Osteocyte (in vitro differentiated cells): Measurements from ENCODE around the gene PRDM16. TPM values are rescaled to one million over a fixed set of nuclear protein-coding genes. Genes with fewer than 3 reads are reported as not detected.

ENCODE experiments used
- DNase-seq: peaks from one replicate; pipeline ENCODE4 v3.0.0; 2021; ENCODE audit warnings: mixed read lengths; ENCODE audit not compliant: unreplicated experiment; ENCODE audit errors: extremely low spot score
- H3K27ac Mint-ChIP-seq: one replicate; pipeline ENCODE4 v1.8.0; 2021; ENCODE audit warnings: mild to moderate bottlenecking, mixed read lengths; ENCODE audit not compliant: unreplicated experiment
- H3K27me3 Mint-ChIP-seq: one replicate; pipeline ENCODE4 v1.8.0; 2021; ENCODE audit warnings: mixed read lengths; ENCODE audit not compliant: unreplicated experiment
- H3K36me3 Mint-ChIP-seq: one replicate; pipeline ENCODE4 v1.8.0; 2021; ENCODE audit warnings: mixed read lengths; ENCODE audit not compliant: unreplicated experiment
- H3K4me1 Mint-ChIP-seq: one replicate; pipeline ENCODE4 v1.8.0; 2021; ENCODE audit warnings: mixed read lengths; ENCODE audit not compliant: unreplicated experiment
- H3K4me3 Mint-ChIP-seq: one replicate; pipeline ENCODE4 v1.8.0; 2021; ENCODE audit warnings: mild to moderate bottlenecking, moderate library complexity, mixed read lengths; ENCODE audit not compliant: unreplicated experiment
- H3K9me3 Mint-ChIP-seq: one replicate; pipeline ENCODE4 v1.8.0; 2021; ENCODE audit warnings: mixed read lengths; ENCODE audit not compliant: unreplicated experiment
- CTCF ChIP-seq: fragments of 200-600 bp; sonication (generic); IDR thresholded peaks from 2 replicates; pipeline ENCODE4 v1.5.0; 2021; ENCODE audit warnings: antibody characterized with exemption, mild to moderate bottlenecking, moderate library complexity
- total RNA-seq: library from RNA; stranded (reverse); gene quantifications from 2 replicates; pipeline ENCODE4 v1.2.1, GENCODE V29; 2021

Gene PRDM16
- total RNA-seq, 1 donor from 2014 or later = 7.1 TPM

GRCh38 chr1:3349968-3350299 is 280.9 kb downstream of the PRDM16 start:
- no peak overlapping the region for H3K4me3 Mint-ChIP-seq
- no peaks in the 10 kb centered on the region for H3K27me3 Mint-ChIP-seq
- H3K9me3 Mint-ChIP-seq = no peaks in the 10 kb centered on the region
- no peak for DNase-seq
- peaks cover 31% of the 10 kb centered on the region for H3K4me1 Mint-ChIP-seq
- TF ChIP-seq CTCF = no peak
- H3K27ac Mint-ChIP-seq = no peak overlapping the region
- H3K36me3 Mint-ChIP-seq = no peaks in the 10 kb centered on the region

- Mint-ChIP-seq H3K9me3 (no peaks in the 10 kb centered on the region), H3K27ac (peak overlapping the region; percentile 27), H3K27me3 (no peaks in the 10 kb centered on the region), H3K36me3 (no peaks in the 10 kb centered on the region), H3K4me3 (no peak overlapping the region), H3K4me1 (peaks cover 31% of the 10 kb centered on the region)
- peak; percentile 39 for TF ChIP-seq CTCF
- DNase-seq = no peak
Measured at GRCh38 chr1:3350506-3351261, 281.7 kb downstream of the PRDM16 start.

GRCh38 chr1:3351449-3352298 is 282.7 kb downstream of the PRDM16 start:
- Mint-ChIP-seq H3K36me3 (no peaks in the 10 kb centered on the region), H3K4me3 (peak overlapping the region; percentile 54)

GRCh38 chr1:3352299-3352951 is 283.4 kb downstream of the PRDM16 start:
- H3K9me3 Mint-ChIP-seq = no peaks in the 10 kb centered on the region
- H3K36me3 Mint-ChIP-seq = no peaks in the 10 kb centered on the region
- H3K4me3 Mint-ChIP-seq = peak overlapping the region; percentile 54
- peaks cover 34% of the 10 kb centered on the region for H3K4me1 Mint-ChIP-seq
- TF ChIP-seq CTCF = no peak
- H3K27me3 Mint-ChIP-seq = no peaks in the 10 kb centered on the region
- peak overlapping the region; percentile 92 for H3K27ac Mint-ChIP-seq
- DNase-seq = peak; percentile 90

More at GRCh38 chr1:3351449-3352298, 282.7 kb downstream of the PRDM16 start:
- no peak for DNase-seq
- Mint-ChIP-seq H3K27me3 (no peaks in the 10 kb centered on the region), H3K9me3 (no peaks in the 10 kb centered on the region), H3K4me1 (peaks cover 31% of the 10 kb centered on the region), H3K27ac (peak overlapping the region; percentile 92)
- TF ChIP-seq CTCF = no peak

GRCh38 chr1:3352952-3353331 is 283.9 kb downstream of the PRDM16 start:
- no peak for TF ChIP-seq CTCF
- Mint-ChIP-seq H3K27ac (peak overlapping the region; percentile 92), H3K4me1 (peaks cover 34% of the 10 kb centered on the region), H3K9me3 (no peaks in the 10 kb centered on the region), H3K27me3 (no peaks in the 10 kb centered on the region), H3K36me3 (no peaks in the 10 kb centered on the region), H3K4me3 (no peak overlapping the region)
- no peak for DNase-seq
